HepG2 (cell line): ENCODE data around the gene PFKM. TPM values are rescaled to one million over a fixed set of nuclear protein-coding genes. Genes with fewer than 3 reads are reported as not detected.

ENCODE experiments used
- ATAC-seq: fragments of 200-7000 bp; cut with Tn5 transposase; 3 replicates; pipeline ENCODE4 v1.9.1; 2020; ENCODE audit warnings: mild to moderate bottlenecking, moderate library complexity
- BruUV-seq: library from RNA; stranded (reverse); fragments of 400-500 nt; replicated peaks from 2 replicates; lab custom pipeline; 2021; lab: Mats Ljungman, UMichigan
- CTCF ChIA-PET: fragments of 300-600 bp; formaldehyde crosslinking; extraction: SDS; loops from one replicate; lab custom pipeline; 2021; ENCODE audit warnings: low total read pairs, inconsistent platforms, low intra/inter-chr PET ratio; lab: Yijun Ruan, JAX
- POLR2A ChIA-PET: fragments of 350-600 bp; sonication (Branson Sonifier 250); formaldehyde crosslinking; loops from one replicate; lab custom pipeline; 2020; ENCODE audit warnings: antibody characterized with exemption, inconsistent platforms; lab: Yijun Ruan, JAX
- DNase-seq: peaks from one replicate; pipeline ENCODE4 v3.0.0-alpha.2; 2015; ENCODE audit warnings: low spot score
- FAIRE-seq: peaks from 3 replicates; lab custom pipeline; 2011; peaks lifted over from hg19 to GRCh38; lab: Jason Lieb, UNC
- H2AFZ ChIP-seq: one replicate; pipeline ENCODE4 v1.6.1; 2011; ENCODE audit warnings: low read length, inconsistent platforms
- H3K27ac ChIP-seq: fragments of 300-600 bp; 3 replicates; pipeline ENCODE4 v1.8.0; 2011; ENCODE audit warnings: mixed run types, mild to moderate bottlenecking, mixed read lengths, low read length, inconsistent platforms; ENCODE audit not compliant: insufficient read depth; ENCODE audit errors: extremely low read length
- H3K27me3 ChIP-seq, 2 experiments: fragments of 200-600 bp in 1 of 2; 2 replicates in 1 of 2; 3 replicates in 1 of 2; pipeline versions ENCODE4 v1.6.0 to v1.8.0; 2011; ENCODE audit warnings: low read length in 2 of 2, mild to moderate bottlenecking in 2 of 2, moderate library complexity in 2 of 2, inconsistent platforms in 1 of 2; ENCODE audit not compliant: insufficient read depth in 2 of 2, control insufficient read depth in 1 of 2
- H3K36me3 ChIP-seq, 2 experiments: fragments of 200-600 bp in 1 of 2; replicated peaks in 1 of 2; 2 replicates in 1 of 2; 3 replicates in 1 of 2; pipeline versions ENCODE4 v1.5.1 to v1.8.0; 2011; ENCODE audit warnings: low read length in 2 of 2, inconsistent platforms in 1 of 2; ENCODE audit not compliant: insufficient read depth in 2 of 2, control insufficient read depth in 1 of 2
- H3K4me1 ChIP-seq: 2 replicates; pipeline ENCODE4 v1.5.1; 2012; ENCODE audit warnings: low read length, inconsistent platforms; ENCODE audit not compliant: insufficient read depth
- H3K4me2 ChIP-seq: 2 replicates; pipeline ENCODE4 v1.6.0; 2011; ENCODE audit warnings: low read depth, low read length, inconsistent platforms
- H3K4me3 ChIP-seq, 3 experiments: fragments of 200-600 bp in 1 of 3; sonication (generic), shearing (Covaris generic) in 1 of 3; replicated peaks in 1 of 3; 2 replicates each; pipeline ENCODE4 v1.5.1; 2011 to 2016; ENCODE audit warnings: low read length in 3 of 3, inconsistent platforms in 2 of 3, low read depth in 2 of 3, mild to moderate bottlenecking in 2 of 3, control low read depth in 1 of 3, mixed read lengths in 1 of 3; ENCODE audit not compliant: insufficient read depth in 1 of 3
- H3K79me2 ChIP-seq: one replicate; pipeline ENCODE4 v1.6.1; 2011; ENCODE audit warnings: low read length, inconsistent platforms; ENCODE audit not compliant: insufficient read depth
- H3K9ac ChIP-seq: 2 replicates; pipeline ENCODE4 v1.6.0; 2011; ENCODE audit warnings: mild to moderate bottlenecking, low read depth, low read length, inconsistent platforms; ENCODE audit not compliant: insufficient read depth
- H3K9me3 ChIP-seq: 2 replicates; pipeline ENCODE4 v1.5.1; 2012; ENCODE audit warnings: mild to moderate bottlenecking, low read length
- H4K20me1 ChIP-seq: 2 replicates; pipeline ENCODE4 v1.6.0; 2011; ENCODE audit warnings: inconsistent platforms, mild to moderate bottlenecking, low read length, moderate library complexity; ENCODE audit not compliant: insufficient read depth
- CREB1 ChIP-seq, 2 experiments: fragments of 450-650 bp in 1 of 2; IDR thresholded peaks; 2 replicates each; pipeline ENCODE4 v1.6.1; 2016 to 2017; ENCODE audit warnings: control low read depth in 1 of 2, mild to moderate bottlenecking in 1 of 2, missing compliant biosample characterization in 1 of 2, missing genetic modification characterization in 1 of 2
- GATAD2A ChIP-seq: IDR thresholded peaks from 2 replicates; pipeline ENCODE4 v1.6.1; 2016
- SIN3A ChIP-seq: IDR thresholded peaks from 2 replicates; pipeline ENCODE4 v1.6.1; 2011; ENCODE audit warnings: low read depth, mild to moderate bottlenecking, control low read depth, low read length, borderline replicate concordance
- TGIF2 ChIP-seq: IDR thresholded peaks from 2 replicates; pipeline ENCODE4 v1.6.1; 2016; ENCODE audit warnings: control low read depth, missing compliant biosample characterization
- in situ Hi-C: cut with HindIII; loops from 2 replicates; pipeline ENCODE4 v1.10.0; 2017; ENCODE audit warnings: low pct_unique_long_range_greater_than_20kb; ENCODE audit not compliant: extremely low pct_ligation_motif_present
- intact Hi-C: fragments of 100-400 bp; cut with micrococcal nuclease; formaldehyde crosslinking; loops from one replicate; pipeline ENCODE4 v1.10.0; 2022; ENCODE audit not compliant: unreplicated experiment
- polyA plus RNA-seq, 8 experiments: library from polyadenylated mRNA; depleted of rRNA in 3 of 8; stranded (reverse) in 7 of 8; unstranded in 1 of 8; fragments of >200 nt; fragmentation: Illumina TruSeq in 4 of 8; extraction: Trizol in 4 of 8; gene quantifications; 2 replicates each; pipeline versions ENCODE4 v1.2.1 to v1.2.3, GENCODE V29; 2011 to 2016; ENCODE audit warnings: low read depth in 4 of 8, missing spikeins in 1 of 8, mixed read lengths in 1 of 8; ENCODE audit not compliant: insufficient read depth in 1 of 8
- total RNA-seq, 5 experiments: library from RNA; depleted of rRNA; stranded (reverse); fragments of >200 nt; fragmentation: Illumina TruSeq; extraction: Trizol; gene quantifications; 2 replicates each; pipeline ENCODE4 v1.2.3, GENCODE V29; 2016; ENCODE audit warnings: low read depth in 1 of 5
- TF ChIP-seq, protein P1 (sequence below): sonication (generic); formaldehyde crosslinking; IDR thresholded peaks from 2 replicates; pipeline ENCODE4 v1.4.0; 2020; ENCODE audit warnings: missing genetic modification reagents, low read depth, mild to moderate bottlenecking, borderline replicate concordance
- TF ChIP-seq, protein P2 (sequence below): sonication (generic); formaldehyde crosslinking; IDR thresholded peaks from 2 replicates; pipeline ENCODE4 v1.4.0; 2020; ENCODE audit warnings: missing genetic modification reagents
- TF ChIP-seq, protein P3 (sequence below): sonication (generic); formaldehyde crosslinking; IDR thresholded peaks from 2 replicates; pipeline ENCODE4 v1.5.0; 2020; ENCODE audit warnings: mild to moderate bottlenecking, missing genetic modification reagents

The PFKM gene
- total and polyA plus RNA-seq, 2 of the 13 experiments (the other 11 are each of a cell fraction or from before 2014, with no cell fraction given), result 1.9 to 2.4 TPM

DNA sequence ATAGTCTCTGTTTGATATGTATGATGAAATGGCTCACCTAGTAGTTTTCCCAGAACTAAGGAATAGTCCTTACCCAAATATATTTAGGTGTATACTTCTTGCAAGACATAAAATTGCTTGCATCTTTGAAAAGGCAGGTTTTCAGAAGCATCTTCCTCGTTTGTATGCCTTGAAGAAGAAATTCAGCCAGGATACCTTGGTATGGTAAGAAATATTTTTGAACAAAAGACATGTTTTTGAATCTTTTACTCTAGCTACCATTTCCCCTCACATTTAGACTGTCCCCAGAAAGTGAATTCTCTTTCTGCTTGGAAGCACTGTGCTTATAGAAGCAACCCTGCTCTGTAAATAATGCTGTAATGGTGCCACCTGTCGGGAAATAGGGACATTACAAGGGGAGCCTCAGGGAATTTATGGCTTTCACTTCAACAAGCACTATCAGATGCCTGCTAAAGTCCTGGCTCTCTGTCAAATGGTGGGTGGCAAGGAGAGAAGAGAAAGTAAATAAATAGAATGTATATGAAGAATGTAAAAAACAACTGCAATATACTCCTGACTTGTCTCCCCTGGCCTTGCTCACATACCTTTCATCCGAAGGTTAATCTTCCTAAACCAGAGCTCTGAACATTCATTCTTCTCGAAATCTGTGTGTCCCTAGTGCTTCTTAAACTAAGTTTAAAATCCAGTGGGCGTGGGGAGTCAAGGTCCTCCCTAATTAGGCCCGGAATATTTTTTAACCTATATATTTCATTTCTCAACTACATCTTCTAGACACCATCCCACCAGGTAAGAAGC is 70.4 kb downstream of the PFKM start (continued):
- TF ChIP-seq, protein P1, sequence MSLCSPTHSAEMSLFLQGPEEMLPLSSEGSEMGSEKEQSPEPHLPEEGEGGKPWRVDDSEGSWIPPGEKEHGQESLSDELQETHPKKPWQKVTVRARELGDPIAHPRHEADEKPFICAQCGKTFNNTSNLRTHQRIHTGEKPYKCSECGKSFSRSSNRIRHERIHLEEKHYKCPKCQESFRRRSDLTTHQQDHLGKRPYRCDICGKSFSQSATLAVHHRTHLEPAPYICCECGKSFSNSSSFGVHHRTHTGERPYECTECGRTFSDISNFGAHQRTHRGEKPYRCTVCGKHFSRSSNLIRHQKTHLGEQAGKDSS (CRISPR knock-in tag), result no peak
- TF ChIP-seq, protein P2, sequence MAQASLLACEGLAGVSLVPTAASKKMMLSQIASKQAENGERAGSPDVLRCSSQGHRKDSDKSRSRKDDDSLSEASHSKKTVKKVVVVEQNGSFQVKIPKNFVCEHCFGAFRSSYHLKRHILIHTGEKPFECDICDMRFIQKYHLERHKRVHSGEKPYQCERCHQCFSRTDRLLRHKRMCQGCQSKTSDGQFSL (CRISPR knock-in tag), result no peak
- TF ChIP-seq, protein P3, sequence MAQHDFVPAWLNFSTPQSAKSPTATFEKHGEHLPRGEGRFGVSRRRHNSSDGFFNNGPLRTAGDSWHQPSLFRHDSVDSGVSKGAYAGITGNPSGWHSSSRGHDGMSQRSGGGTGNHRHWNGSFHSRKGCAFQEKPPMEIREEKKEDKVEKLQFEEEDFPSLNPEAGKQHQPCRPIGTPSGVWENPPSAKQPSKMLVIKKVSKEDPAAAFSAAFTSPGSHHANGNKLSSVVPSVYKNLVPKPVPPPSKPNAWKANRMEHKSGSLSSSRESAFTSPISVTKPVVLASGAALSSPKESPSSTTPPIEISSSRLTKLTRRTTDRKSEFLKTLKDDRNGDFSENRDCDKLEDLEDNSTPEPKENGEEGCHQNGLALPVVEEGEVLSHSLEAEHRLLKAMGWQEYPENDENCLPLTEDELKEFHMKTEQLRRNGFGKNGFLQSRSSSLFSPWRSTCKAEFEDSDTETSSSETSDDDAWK, result no peak
- TF ChIP-seq TGIF2 (CRISPR knock-in tag) (no peak), CREB1 (IDR thresholded peaks at IDR 0.05) (no peak), CREB1 (CRISPR knock-in tag; IDR thresholded peaks at IDR 0.05) (no peak), SIN3A (no peak)

DNA sequence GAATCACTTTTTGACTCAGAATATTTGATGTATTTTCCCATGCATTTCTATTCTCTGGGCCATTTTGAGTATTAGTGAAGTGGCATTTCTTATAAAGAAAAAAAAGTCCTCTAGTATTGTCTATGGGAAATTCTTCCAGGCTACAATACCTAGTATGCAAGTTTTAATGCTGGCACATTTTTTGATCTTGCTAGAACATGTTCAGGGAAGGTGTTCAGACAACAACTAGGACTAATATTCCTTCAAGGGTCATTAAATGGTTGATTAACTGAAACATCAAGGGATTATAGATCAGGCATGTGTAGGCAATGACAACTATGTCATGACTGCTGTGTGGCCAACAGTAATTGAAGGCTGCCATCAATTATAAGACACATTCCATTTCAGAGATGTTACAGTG is 71.9 kb downstream of the PFKM start:
- H3K27ac ChIP-seq, result no peak overlapping the region
- H3K4me1 ChIP-seq, result no peaks in the 10 kb centered on the region
- ATAC-seq (no peak), DNase-seq (no peak), FAIRE-seq (no peak)
- H3K36me3 ChIP-seq, result no peaks in the 10 kb centered on the region
- POLR2A ChIA-PET, result no interaction called here
- peaks cover 0 to 8% of the 10 kb centered on the region in 2 experiments; a peak in 3 of 5 replicates for H3K27me3 ChIP-seq
- H3K4me3 ChIP-seq, result no peak overlapping the region
- no TSS peak for BruUV-seq
- CTCF ChIA-PET, result no interaction called here
- H2AFZ ChIP-seq, result no peak overlapping the region
- H3K79me2 ChIP-seq, result no peaks in the 10 kb centered on the region
- intact Hi-C loops, result no loop called here
- no peak overlapping the region for H3K4me2 ChIP-seq
- in situ Hi-C loops, result no loop called here
- no peak overlapping the region for H3K9ac ChIP-seq
- no peaks in the 10 kb centered on the region for H3K9me3 ChIP-seq
- no peak for TF ChIP-seq GATAD2A (CRISPR knock-in tag)
- H4K20me1 ChIP-seq, result no peaks in the 10 kb centered on the region
